Bronchial smooth muscle cell (primary cell): ENCODE measurements around the gene RRP1B. TPM values are rescaled to one million over a fixed set of nuclear protein-coding genes. Genes with fewer than 3 reads are reported as not detected.

Source experiments
- total RNA-seq: library from RNA; depleted of rRNA; stranded (reverse); fragments of >200 nt; gene quantifications from 2 replicates; pipeline ENCODE4 v1.2.1, GENCODE V29; 2014

The RRP1B gene
- total RNA-seq, result 10.5 and 11.8 TPM in 2 replicates

GRCh38 chr21:43659136-43660000, at the start of gene RRP1B, which contains the start of gene HSF2BP:
Gene RRP1B (plus strand): TSS chr21:43659560. CDS start chr21:43659665, 105 bp downstream.
Gene HSF2BP (minus strand): TSS chr21:43659488. CDS start chr21:43658096, 1,392 bp downstream.

GRCh38 chr21:43718872-43719747, 59.8 kb downstream of the RRP1B start, which contains the start of gene PDXK:
Gene PDXK (plus strand): TSS chr21:43719129. CDS start chr21:43719295, 166 bp downstream.

Other genes starting within 250 kb of the RRP1B start
- gene SIK1, start 232.4 kb upstream of the RRP1B start, total RNA-seq, result 0.32 and 0.52 TPM in 2 replicates
- 0.77 and 1.6 TPM in 2 replicates for gene HSF2BP, start 72 bp upstream of the RRP1B start, total RNA-seq
- gene PDXK, start 59.6 kb downstream of the RRP1B start, total RNA-seq, result 115 and 132 TPM in 2 replicates
- gene CSTB, start 116.7 kb downstream of the RRP1B start, total RNA-seq, result 19.9 and 21.6 TPM in 2 replicates
- gene RRP1, start 130.0 kb downstream of the RRP1B start, total RNA-seq, result 12.3 and 13.4 TPM in 2 replicates
- 21.4 and 38.6 TPM in 2 replicates for gene AGPAT3, start 205.7 kb downstream of the RRP1B start, total RNA-seq